ENCODE results near the gene HCN3. TPM values are rescaled to one million over a fixed set of nuclear protein-coding genes. Genes with fewer than 3 reads are reported as not detected.

The HCN3 gene
- total and polyA plus RNA-seq, 2 of the 8 experiments (the other 6 are each of a cell fraction or from before 2014, with no cell fraction given): 6.4 to 7.3 TPM

DNA sequence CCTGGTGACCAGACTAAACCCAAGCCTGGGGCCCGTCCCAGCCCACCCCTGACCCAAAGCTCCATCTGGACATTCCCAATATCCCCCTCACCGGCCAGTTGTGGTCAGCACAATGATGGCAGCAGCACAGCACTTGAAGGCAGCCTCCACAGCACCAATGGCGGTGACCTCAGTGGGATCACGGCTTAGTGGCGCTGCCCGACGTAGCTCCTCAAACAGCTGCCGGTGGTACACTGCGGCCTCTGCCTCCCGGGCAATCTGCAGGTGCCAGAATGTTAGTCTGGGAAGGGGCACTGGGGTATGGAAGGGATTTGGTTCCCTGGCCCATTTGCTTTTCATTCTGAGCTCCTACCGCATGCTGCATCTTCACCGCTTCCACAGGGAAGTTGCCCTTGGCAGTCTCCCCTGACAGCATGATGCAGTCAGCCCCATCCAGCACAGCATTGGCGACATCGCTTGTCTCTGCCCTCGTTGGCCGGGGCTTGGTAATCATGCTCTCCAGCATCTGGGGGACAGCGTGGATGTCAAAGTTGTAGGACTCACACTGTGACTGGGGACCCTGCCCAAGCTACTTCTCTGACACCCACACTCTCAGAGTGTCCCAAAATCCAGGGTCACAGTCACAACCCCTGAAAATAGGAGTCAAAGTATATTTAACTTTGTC lies 16.0 kb downstream of the HCN3 start:
- Histone ChIP-seq H4K8ac (ENCODE audit: extremely low read depth, insufficient read depth, low read length) (no peak overlapping the region), H4K5ac (ENCODE audit: insufficient read length, low read depth, low read length) (no peak overlapping the region), H2BK15ac (ENCODE audit: low read length) (0 out of 2 replicates have a peak overlapping the region, but pooled peaks have one; percentile 3), H4K91ac (replicated peaks; ENCODE audit: insufficient read length, low read length) (no peak overlapping the region), H3K79me1 (ENCODE audit: low read depth, low read length) (no peaks in the 10 kb centered on the region), H3K23ac (ENCODE audit: insufficient read length) (no peak overlapping the region), H3K4me3 (ENCODE audit: extremely low read depth in 1 of 4, insufficient read depth in 2 of 4, low read depth in 3 of 4, low read length in 4 of 4) (no peak overlapping the region), H3K36me3 (ENCODE audit: control insufficient read depth in 2 of 4, insufficient read depth in 4 of 4, low read length in 3 of 4) (no peaks in the 10 kb centered on the region), H3K9me3 (ENCODE audit: insufficient read depth in 2 of 2, low read depth in 1 of 2, low read length in 1 of 2) (no peaks in the 10 kb centered on the region), H2BK20ac (ENCODE audit: low read length) (no peak overlapping the region), H3K4me2 (ENCODE audit: insufficient read depth in 1 of 2, low read depth in 2 of 2, low read length in 2 of 2) (no peak overlapping the region), H3K18ac (ENCODE audit: extremely low read depth, low read length) (no peak overlapping the region), H3K27me3 (replicated peaks in 1 of 4; ENCODE audit: control insufficient read depth in 3 of 4, extremely low read depth in 1 of 4, insufficient read depth in 3 of 4, low read length in 3 of 4) (peaks cover 0 to 23% (median 14%) of the 10 kb centered on the region in 4 experiments; a peak in 5 of 7 replicates), H2BK5ac (ENCODE audit: low read depth, low read length) (no peak overlapping the region), H2BK120ac (replicated peaks; ENCODE audit: low read depth, low read length) (no peak overlapping the region), H3K79me2 (ENCODE audit: control insufficient read depth in 1 of 2, insufficient read depth in 2 of 2, low read length in 2 of 2) (no peaks in the 10 kb centered on the region), H3K14ac (ENCODE audit: insufficient read length) (no peak overlapping the region), H3K56ac (replicated peaks; ENCODE audit: insufficient read length, low read depth, low read length) (no peak overlapping the region), H2AK5ac (ENCODE audit: low read depth, low read length) (no peak overlapping the region), H3K4me1 (replicated peaks in 1 of 4; ENCODE audit: control insufficient read depth in 3 of 4, insufficient read depth in 4 of 4, low read length in 3 of 4) (peaks cover 3 to 23% (median 10%) of the 10 kb centered on the region in 4 experiments; a peak in 6 of 7 replicates), H3K23me2 (ENCODE audit: low read depth, low read length) (peaks cover 5% of the 10 kb centered on the region; the same call in 1 of the 2 replicates), H4K20me1 (replicated peaks in 1 of 2; ENCODE audit: control insufficient read depth in 1 of 2, insufficient read depth in 2 of 2, low read length in 2 of 2) (no peaks in the 10 kb centered on the region), H2AFZ (ENCODE audit: low read length) (no peak overlapping the region), H2BK12ac (ENCODE audit: low read depth, low read length) (no peak overlapping the region), H3K9ac (replicated peaks in 1 of 4; ENCODE audit: extremely low read depth in 1 of 4, low read depth in 3 of 4, low read length in 3 of 4) (no peak overlapping the region), H3K4ac (replicated peaks; ENCODE audit: insufficient read length, low read depth, low read length) (no peak overlapping the region), H3K27ac (ENCODE audit: low read depth, low read length) (no peak overlapping the region)
- FAIRE-seq (no peak), DNase-seq (ENCODE audit: low read depth in 1 of 2, low spot score in 2 of 2) (no peak)
- ChIA-PET CTCF (ENCODE audit: partially characterized antibody) (interaction anchor here (0.6 to 6.3 kb wide), 9 partner anchors 14 to 53 kb away, joined by 3 to 37 read pairs (median 5); partner anchors contain the start of gene FDPS), POLR2A (ENCODE audit: partially characterized antibody) (interaction anchor here (1.5 to 3.0 kb wide), 6 partner anchors 11 to 43 kb away, joined by 4 to 10 read pairs (median 8); partner anchors contain the start of gene CLK2)
- 94% methylated on average over 17 of the region's 17 CpGs; no CpG with 5 or more reads in 1 of the 2 experiments for WGBS, 2 experiments (ENCODE audit: extremely low coverage in 1 of 2, insufficient coverage in 1 of 2, insufficient read length in 1 of 2, insufficient replicate concordance in 2 of 2, low coverage in 1 of 2, low lambda C conversion rate in 2 of 2, missing lambda C conversion rate in 1 of 2)
- no peak for TF ChIP-seq RBBP5 (IDR thresholded peaks at IDR 0.05; ENCODE audit: borderline replicate concordance, low read depth, low read length)
- TF ChIP-seq RAD21 (IDR thresholded peaks at IDR 0.05 in 1 of 2, conservative IDR thresholded peaks at IDR 0.05 in 1 of 2; ENCODE audit: low read depth in 2 of 2, low read length in 2 of 2): no peak
- no peak for TF ChIP-seq JUN (IDR thresholded peaks at IDR 0.05; ENCODE audit: low read depth, low read length)
- no peak for TF ChIP-seq CTCF (IDR thresholded peaks at IDR 0.05; ENCODE audit: control extremely low read depth in 1 of 3, insufficient read depth in 1 of 3, low read depth in 1 of 3, low read length in 3 of 3)
- no peak for TF ChIP-seq ATF2 (IDR thresholded peaks at IDR 0.05; ENCODE audit: low read length)
- TF ChIP-seq SUZ12 (IDR thresholded peaks at IDR 0.05; ENCODE audit: low read length): no peak
- no peak for TF ChIP-seq PHF8 (conservative IDR thresholded peaks at IDR 0.05; ENCODE audit: low read depth, low read length)

All from H1 (cell line).